Naive thymus-derived CD4-positive, alpha-beta T cell (primary cell): ENCODE data around the gene RFTN2. TPM values are rescaled to one million over a fixed set of nuclear protein-coding genes. Genes with fewer than 3 reads are reported as not detected.
A peak's percentile ranks its signal among the peaks of the same experiment; 100 is the strongest.
"Not testable (repeated sequence)": the region's sequence is repeated elsewhere in the genome, so short reads cannot be mapped to it uniquely, and the experiment has no call there.

Experiments
- ATAC-seq: fragments of 150-1000 bp; cut with Tn5 transposase; 2 replicates; pipeline ENCODE4 v1.10.0; 2021; ENCODE audit warnings: mild to moderate bottlenecking, moderate library complexity
- CTCF ChIA-PET: fragments of 350-600 bp; sonication (Branson Sonifier 250); formaldehyde crosslinking; loops from one replicate; lab custom pipeline; 2021; ENCODE audit warnings: antibody characterized with exemption; lab: Charles Lee
- POLR2A ChIA-PET: fragments of 350-600 bp; sonication (Branson Sonifier 250); formaldehyde crosslinking; loops from one replicate; lab custom pipeline; 2021; ENCODE audit warnings: antibody characterized with exemption, inconsistent platforms; lab: Charles Lee
- DNase-seq, 9 donors: peaks; one replicate each; pipeline versions ENCODE4 v3.0.0 to v3.0.0-alpha.2; 2020 to 2022; ENCODE audit warnings: mixed read lengths in 1 of 9
- H3K27ac ChIP-seq: one replicate; pipeline ENCODE4 v1.7.0; 2013; ENCODE audit warnings: mild to moderate bottlenecking, low read depth, low read length, moderate library complexity
- H3K27me3 ChIP-seq, 2 donors: one replicate each; pipeline ENCODE4 v1.7.0; 2013; ENCODE audit warnings: low read length in 2 of 2, mild to moderate bottlenecking in 2 of 2, moderate library complexity in 2 of 2; ENCODE audit not compliant: control insufficient read depth in 2 of 2, insufficient read depth in 2 of 2
- H3K36me3 ChIP-seq, 3 experiments: 1 replicate in 2 of 3; 2 replicates in 1 of 3; pipeline ENCODE4 v1.7.0; 2013; ENCODE audit warnings: low read length in 3 of 3, mild to moderate bottlenecking in 3 of 3, moderate library complexity in 1 of 3; ENCODE audit not compliant: insufficient read depth in 3 of 3, control insufficient read depth in 2 of 3
- H3K4me1 ChIP-seq, 2 donors: one replicate each; pipeline ENCODE4 v1.7.0; 2013; ENCODE audit warnings: low read length in 2 of 2, mild to moderate bottlenecking in 2 of 2, moderate library complexity in 1 of 2; ENCODE audit not compliant: control insufficient read depth in 2 of 2, insufficient read depth in 2 of 2
- H3K4me3 ChIP-seq: 2 replicates; pipeline ENCODE4 v1.7.0; 2013; ENCODE audit warnings: mild to moderate bottlenecking, low read length
- H3K9me3 ChIP-seq, 3 experiments: 1 replicate in 2 of 3; 2 replicates in 1 of 3; pipeline ENCODE4 v1.7.0; 2013; ENCODE audit warnings: low read length in 3 of 3; ENCODE audit not compliant: control insufficient read depth in 2 of 3
- H3K27ac Mint-ChIP-seq, 9 donors: one replicate each; pipeline ENCODE4 v1.8.0; 2020 to 2022; ENCODE audit warnings: mixed read lengths in 9 of 9, mild to moderate bottlenecking in 8 of 9, moderate library complexity in 5 of 9, inconsistent platforms in 2 of 9
- H3K27me3 Mint-ChIP-seq, 5 donors: one replicate each; pipeline ENCODE4 v1.8.0; 2021 to 2022; ENCODE audit warnings: mixed read lengths in 5 of 5, mild to moderate bottlenecking in 1 of 5
- H3K36me3 Mint-ChIP-seq, 5 donors: one replicate each; pipeline ENCODE4 v1.8.0; 2020 to 2022; ENCODE audit warnings: mixed read lengths in 5 of 5, mild to moderate bottlenecking in 3 of 5, inconsistent platforms in 1 of 5
- H3K4me1 Mint-ChIP-seq, 7 donors: one replicate each; pipeline ENCODE4 v1.8.0; 2020 to 2022; ENCODE audit warnings: mixed read lengths in 7 of 7, mild to moderate bottlenecking in 3 of 7, inconsistent platforms in 1 of 7
- H3K4me3 Mint-ChIP-seq, 10 donors: one replicate each; pipeline ENCODE4 v1.8.0; 2020 to 2022; ENCODE audit warnings: mild to moderate bottlenecking in 10 of 10, mixed read lengths in 10 of 10, moderate library complexity in 6 of 10, inconsistent platforms in 2 of 10
- H3K9me3 Mint-ChIP-seq, 11 donors: one replicate each; pipeline ENCODE4 v1.8.0; 2020 to 2022; ENCODE audit warnings: mixed read lengths in 11 of 11, mild to moderate bottlenecking in 4 of 11, inconsistent platforms in 1 of 11, moderate library complexity in 1 of 11
- intact Hi-C, 2 donors: fragments of 100-400 bp; cut with micrococcal nuclease; formaldehyde crosslinking; loops; one replicate each; pipeline ENCODE4 v1.15.1; 2023
- polyA plus RNA-seq, 2 donors: library from polyadenylated mRNA; unstranded; fragments of 300-500 nt; fragmentation: Illumina TruSeq; gene quantifications; one replicate each; pipeline ENCODE4 v1.2.3, GENCODE V29; 2021
- total RNA-seq, 6 experiments: library from RNA in 5 of 6; stranded (reverse) in 5 of 6; gene quantifications; 1 replicate in 5 of 6; 2 replicates in 1 of 6; pipeline ENCODE4 v1.2.3 and lab custom pipeline; 2021 to 2026

Gene RFTN2
- total and polyA plus RNA-seq, 7 experiments from 2014 or later, result 0.12 to 0.64 (median 0.21) TPM; not detected in 4

- Histone ChIP-seq H3K36me3 (peaks cover 0 to 12% (median 0%) of the 10 kb centered on the region in 3 experiments), H3K4me1 (peaks cover 29 to 32% of the 10 kb centered on the region in 2 donors), H3K4me3 (peak overlapping the region; percentile 61), H3K27ac (peak overlapping the region; percentile 87), H3K27me3 (no peaks in the 10 kb centered on the region), H3K9me3 (no peaks in the 10 kb centered on the region)
- Mint-ChIP-seq H3K4me3 (peak overlapping the region; percentile 78 to 96 (median 90)), H3K4me1 (peaks cover 28 to 48% (median 41%) of the 10 kb centered on the region in 7 donors), H3K9me3 (peaks cover 0 to 5% (median 0%) of the 10 kb centered on the region in 11 donors), H3K36me3 (peaks cover 0 to 15% (median 8%) of the 10 kb centered on the region in 5 donors), H3K27ac (peak overlapping the region; percentile 83 to 99 (median 97)), H3K27me3 (peaks cover 0 to 13% (median 7%) of the 10 kb centered on the region in 5 donors)
- intact Hi-C loops, result loop anchor here (1.0 to 10.0 kb wide), 17 partner anchors 100 to 1756 kb away; partner anchors contain the start of genes CCDC150 (in 2 of the 2), COQ10B (in 2 of the 2), HSPE1 (in 2 of the 2) and MOB4 (in 2 of the 2)
- CTCF ChIA-PET, result interaction anchor here (0.8 to 0.9 kb wide), 2 partner anchors 209 to 592 kb away, joined by 3 to 5 read pairs; no protein-coding TSS in a partner anchor
- POLR2A ChIA-PET, result interaction anchor here (0.8 to 2.8 kb wide), 9 partner anchors 10 to 906 kb away, joined by 3 to 12 read pairs (median 5); partner anchors contain the start of genes COQ10B, HSPD1, HSPE1 and MOB4
- ATAC-seq (peak; percentile 61), DNase-seq (peak in 1 of 9 donors; percentile 11)
Observed at GRCh38 chr2:197704434-197705120, 29.2 kb upstream of the RFTN2 start.

GRCh38 chr2:197700960-197701359 lies 25.6 kb upstream of the RFTN2 start:
- H3K4me3 ChIP-seq, result no peak overlapping the region
- intact Hi-C loops, result loop anchor here (10.0 kb wide), 3 partner anchors 164 to 1466 kb away; no protein-coding TSS in a partner anchor
- no peak for ATAC-seq

GRCh38 chr2:197699724-197700123 lies 24.3 kb upstream of the RFTN2 start:
- H3K27ac ChIP-seq, CTCF ChIA-PET, H3K36me3 ChIP-seq, H3K4me3 ChIP-seq, H3K9me3 Mint-ChIP-seq, H3K4me1 ChIP-seq, H3K4me3 Mint-ChIP-seq, H3K36me3 Mint-ChIP-seq, H3K27me3 ChIP-seq, DNase-seq, H3K27ac Mint-ChIP-seq, H3K9me3 ChIP-seq, ATAC-seq, POLR2A ChIA-PET: not testable (repeated sequence)
- H3K4me1 Mint-ChIP-seq, result peaks cover 3 to 16% (median 9%) of the 10 kb centered on the region in 7 donors
- H3K27me3 Mint-ChIP-seq, result peaks cover 0 to 21% (median 9%) of the 10 kb centered on the region in 5 donors
- intact Hi-C loops, result loop anchor here (10.0 kb wide), 3 partner anchors 165 to 1465 kb away; no protein-coding TSS in a partner anchor

More at GRCh38 chr2:197700960-197701359, 25.6 kb upstream of the RFTN2 start:
- Histone ChIP-seq H3K4me1 (peaks cover 2 to 4% of the 10 kb centered on the region in 2 donors), H3K9me3 (no peaks in the 10 kb centered on the region), H3K27me3 (no peaks in the 10 kb centered on the region), H3K36me3 (peaks cover 0 to 6% (median 0%) of the 10 kb centered on the region in 3 experiments), H3K27ac (no peak overlapping the region)
- Mint-ChIP-seq H3K4me3 (no peak overlapping the region), H3K4me1 (peaks cover 5 to 17% (median 13%) of the 10 kb centered on the region in 7 donors), H3K27me3 (peaks cover 0 to 21% (median 7%) of the 10 kb centered on the region in 5 donors), H3K9me3 (peaks cover 0 to 7% (median 3%) of the 10 kb centered on the region in 11 donors), H3K36me3 (peaks cover 0 to 8% (median 4%) of the 10 kb centered on the region in 5 donors), H3K27ac (no peak overlapping the region)
- DNase-seq, result no peak
- POLR2A ChIA-PET, result no interaction called here
- CTCF ChIA-PET, result interaction anchor here (0.7 kb wide), 1 partner anchor 8 kb away, joined by 3 read pairs; no protein-coding TSS in a partner anchor

- H3K27ac ChIP-seq, H3K36me3 ChIP-seq, POLR2A ChIA-PET, ATAC-seq, DNase-seq, H3K4me3 Mint-ChIP-seq, CTCF ChIA-PET, H3K9me3 ChIP-seq, H3K27ac Mint-ChIP-seq, H3K4me1 ChIP-seq, H3K4me3 ChIP-seq, intact Hi-C loops, H3K27me3 ChIP-seq: not testable (repeated sequence)
- H3K27me3 Mint-ChIP-seq, result peaks cover 0 to 14% (median 9%) of the 10 kb centered on the region in 5 donors
- peaks cover 0 to 11% (median 2%) of the 10 kb centered on the region in 5 donors for H3K36me3 Mint-ChIP-seq
- H3K9me3 Mint-ChIP-seq, result peaks cover 0 to 14% (median 6%) of the 10 kb centered on the region in 11 donors
- H3K4me1 Mint-ChIP-seq, result peaks cover 0 to 14% (median 0%) of the 10 kb centered on the region in 7 donors
Observed at GRCh38 chr2:197696571-197696970, 21.2 kb upstream of the RFTN2 start.

GRCh38 chr2:197695971-197696370 lies 20.6 kb upstream of the RFTN2 start:
- peaks cover 0 to 14% (median 6%) of the 10 kb centered on the region in 11 donors for H3K9me3 Mint-ChIP-seq
- ATAC-seq, POLR2A ChIA-PET, H3K4me3 Mint-ChIP-seq, H3K9me3 ChIP-seq, H3K27ac Mint-ChIP-seq, H3K27me3 ChIP-seq, intact Hi-C loops, H3K4me3 ChIP-seq, H3K36me3 ChIP-seq, CTCF ChIA-PET, H3K4me1 ChIP-seq, DNase-seq, H3K27ac ChIP-seq: not testable (repeated sequence)
- peaks cover 0 to 14% (median 8%) of the 10 kb centered on the region in 5 donors for H3K27me3 Mint-ChIP-seq
- peaks cover 0 to 12% (median 0%) of the 10 kb centered on the region in 7 donors for H3K4me1 Mint-ChIP-seq
- peaks cover 0 to 11% (median 1%) of the 10 kb centered on the region in 5 donors for H3K36me3 Mint-ChIP-seq

GRCh38 chr2:197695206-197695605 lies 19.8 kb upstream of the RFTN2 start:
- H3K4me3 Mint-ChIP-seq, result not testable (repeated sequence)
- POLR2A ChIA-PET, result interaction anchor here (1.4 kb wide), 1 partner anchor 10 kb away, joined by 3 read pairs; the partner anchor contains the start of gene MARS2

More at GRCh38 chr2:197695206-197695605, 19.8 kb upstream of the RFTN2 start:
- H3K9me3 ChIP-seq, H3K36me3 ChIP-seq, CTCF ChIA-PET, H3K27me3 Mint-ChIP-seq, H3K4me1 Mint-ChIP-seq, H3K4me1 ChIP-seq, H3K36me3 Mint-ChIP-seq, intact Hi-C loops, ATAC-seq, H3K27me3 ChIP-seq, H3K4me3 ChIP-seq, H3K27ac Mint-ChIP-seq, DNase-seq, H3K27ac ChIP-seq: not testable (repeated sequence)
- peaks cover 0 to 14% (median 5%) of the 10 kb centered on the region in 11 donors for H3K9me3 Mint-ChIP-seq
